Measurements from ENCODE around the gene EEF1E1. TPM values are rescaled to one million over a fixed set of nuclear protein-coding genes. Genes with fewer than 3 reads are reported as not detected.
A peak's percentile ranks its signal among the peaks of the same experiment; 100 is the strongest.

The EEF1E1 gene
- total RNA-seq, 1 experiment from 2014 or later, result 50.9 TPM

- no peaks in the 10 kb centered on the region for H3K27me3 ChIP-seq (ENCODE audit: insufficient read depth, low read depth)
- no TSS peak for BruUV-seq (replicated peaks)
- ChIA-PET POLR2A (ENCODE audit: unreplicated experiment) (no interaction called here), CTCF (no interaction called here)
- H3K4me2 ChIP-seq, result no peak overlapping the region
- H3K4me3 ChIP-seq, result no peak overlapping the region
- H3K79me2 ChIP-seq (ENCODE audit: low read depth), result no peaks in the 10 kb centered on the region
- H3K9me3 ChIP-seq (ENCODE audit: insufficient read depth, low read depth), result no peaks in the 10 kb centered on the region
- H4K20me1 ChIP-seq (ENCODE audit: insufficient read depth), result no peaks in the 10 kb centered on the region
- no peaks in the 10 kb centered on the region for H3K9me2 ChIP-seq (ENCODE audit: insufficient read depth)
- no peaks in the 10 kb centered on the region for H3F3A ChIP-seq (ENCODE audit: insufficient read depth, low read depth)
- H3K4me1 ChIP-seq (replicated peaks; ENCODE audit: insufficient read depth), result 0 out of 2 replicates have a peak, but pooled peaks cover 4% of the 10 kb centered on the region
- no peak overlapping the region for H3K27ac ChIP-seq
- TF ChIP-seq CTCF (conservative IDR thresholded peaks at IDR 0.05) (no peak), EZH2 (IDR thresholded peaks at IDR 0.05; ENCODE audit: low read depth) (no peak)
- DNase-seq, result no peak
- H2AFZ ChIP-seq, result no peak overlapping the region
- H3K36me3 ChIP-seq (ENCODE audit: low read depth), result no peaks in the 10 kb centered on the region
- intact Hi-C loops (cut with micrococcal nuclease; ENCODE audit: unreplicated experiment), result loop anchor here (10.0 kb wide), 1 partner anchor 796 kb away; no protein-coding TSS in a partner anchor
Measured at GRCh38 chr6:8060346-8060745, 42.0 kb downstream of the EEF1E1 start.

GRCh38 chr6:8059129-8059528, 43.2 kb downstream of the EEF1E1 start:
- no peak overlapping the region for H3K4me3 ChIP-seq
- POLR2A ChIA-PET (ENCODE audit: unreplicated experiment), result no interaction called here
- no peaks in the 10 kb centered on the region for H3K4me1 ChIP-seq (replicated peaks; ENCODE audit: insufficient read depth)
- H3K27me3 ChIP-seq (ENCODE audit: insufficient read depth, low read depth), result no peaks in the 10 kb centered on the region
- H3F3A ChIP-seq (ENCODE audit: insufficient read depth, low read depth), result no peaks in the 10 kb centered on the region
- CTCF ChIA-PET, result interaction anchor here (0.7 to 0.9 kb wide), 2 partner anchors 245 to 336 kb away, joined by 3 read pairs; no protein-coding TSS in a partner anchor
- intact Hi-C loops (cut with micrococcal nuclease; ENCODE audit: unreplicated experiment), result loop anchor here (1.0 to 5.0 kb wide), 2 partner anchors 162 to 338 kb away; no protein-coding TSS in a partner anchor
- H4K20me1 ChIP-seq (ENCODE audit: insufficient read depth), result no peaks in the 10 kb centered on the region
- no peaks in the 10 kb centered on the region for H3K79me2 ChIP-seq (ENCODE audit: low read depth)
- H3K9me2 ChIP-seq (ENCODE audit: insufficient read depth), result no peaks in the 10 kb centered on the region
- no peak overlapping the region for H2AFZ ChIP-seq
- no peaks in the 10 kb centered on the region for H3K36me3 ChIP-seq (ENCODE audit: low read depth)
- no peaks in the 10 kb centered on the region for H3K9me3 ChIP-seq (ENCODE audit: insufficient read depth, low read depth)
- DNase-seq, result no peak
- H3K27ac ChIP-seq, result no peak overlapping the region
- TF ChIP-seq EZH2 (IDR thresholded peaks at IDR 0.05; ENCODE audit: low read depth), result no peak
- peak; percentile 55; the same call in 1 of the 2 replicates for TF ChIP-seq CTCF (conservative IDR thresholded peaks at IDR 0.05)
- H3K4me2 ChIP-seq, result no peak overlapping the region
- BruUV-seq (replicated peaks), result no TSS peak

- Histone ChIP-seq H3K36me3 (ENCODE audit: low read depth) (no peaks in the 10 kb centered on the region), H3K27ac (no peak overlapping the region), H3F3A (ENCODE audit: insufficient read depth, low read depth) (no peaks in the 10 kb centered on the region), H3K79me2 (ENCODE audit: low read depth) (no peaks in the 10 kb centered on the region), H3K4me3 (no peak overlapping the region), H3K4me1 (replicated peaks; ENCODE audit: insufficient read depth) (no peaks in the 10 kb centered on the region), H4K20me1 (ENCODE audit: insufficient read depth) (no peaks in the 10 kb centered on the region), H3K27me3 (ENCODE audit: insufficient read depth, low read depth) (no peaks in the 10 kb centered on the region), H3K4me2 (no peak overlapping the region), H3K9me3 (ENCODE audit: insufficient read depth, low read depth) (no peaks in the 10 kb centered on the region), H3K9me2 (ENCODE audit: insufficient read depth) (no peaks in the 10 kb centered on the region), H2AFZ (no peak overlapping the region)
- no peak for TF ChIP-seq EZH2 (IDR thresholded peaks at IDR 0.05; ENCODE audit: low read depth)
- no peak for TF ChIP-seq CTCF (conservative IDR thresholded peaks at IDR 0.05)
- intact Hi-C loops (cut with micrococcal nuclease; ENCODE audit: unreplicated experiment), result loop anchor here (5.0 kb wide), 1 partner anchor 160 kb away; no protein-coding TSS in a partner anchor
- no peak for DNase-seq
- ChIA-PET POLR2A (ENCODE audit: unreplicated experiment) (interaction anchor here (0.6 kb wide), 1 partner anchor 594 kb away, joined by 7 read pairs; no protein-coding TSS in a partner anchor), CTCF (no interaction called here)
- BruUV-seq (replicated peaks), result no TSS peak
Measured at GRCh38 chr6:8057793-8058192, 44.6 kb downstream of the EEF1E1 start.

Measured in PC-9 (cell line).